ENCODE measurements around the gene CCDC110. TPM values are rescaled to one million over a fixed set of nuclear protein-coding genes. Genes with fewer than 3 reads are reported as not detected.

CCDC110 gene
- polyA plus RNA-seq, 1 of the 3 experiments (the other 2 are of a cell fraction), result 0.05 TPM

GRCh38 chr4:185488650-185489049 lies 17.1 kb upstream of the CCDC110 start (continued):
- TF ChIP-seq RXRA (IDR thresholded peaks at IDR 0.05; ENCODE audit: borderline replicate concordance, low read depth) (no peak), NFIC (IDR thresholded peaks at IDR 0.05; ENCODE audit: borderline replicate concordance) (no peak), RCOR1 (IDR thresholded peaks at IDR 0.05; ENCODE audit: low read length) (no peak)

- TF ChIP-seq FOSL2 (IDR thresholded peaks at IDR 0.05; ENCODE audit: borderline replicate concordance, low read depth) (no peak), CHD2 (IDR thresholded peaks at IDR 0.05; ENCODE audit: low read length, partially characterized antibody) (no peak), FOXJ3 (CRISPR knock-in tag; IDR thresholded peaks at IDR 0.05) (no peak), RCOR1 (IDR thresholded peaks at IDR 0.05; ENCODE audit: low read length) (no peak), POLR2AphosphoS5 (IDR thresholded peaks at IDR 0.05; ENCODE audit: low read depth, low read length) (no peak), REST (IDR thresholded peaks at IDR 0.05; ENCODE audit: low read depth, low read length) (no peak), EP300 (IDR thresholded peaks at IDR 0.05; ENCODE audit: borderline replicate concordance in 1 of 2, low read depth in 1 of 2, low read length in 1 of 2) (no peak)
- H3K9me3 ChIP-seq, result no peaks in the 10 kb centered on the region
- H2AFZ ChIP-seq (ENCODE audit: low read depth), result no peak overlapping the region
- H3K9me2 ChIP-seq, result no peaks in the 10 kb centered on the region
- no peaks in the 10 kb centered on the region for H3K4me1 ChIP-seq (ENCODE audit: control insufficient read depth in 1 of 2, insufficient read depth in 2 of 2, low read depth in 1 of 2, low read length in 1 of 2)
- H3K4me3 ChIP-seq (ENCODE audit: low read depth in 2 of 2, low read length in 1 of 2), result no peak overlapping the region
- H4K20me1 ChIP-seq (ENCODE audit: insufficient read depth), result no peaks in the 10 kb centered on the region
- H3K27me3 ChIP-seq (ENCODE audit: insufficient read depth), result no peaks in the 10 kb centered on the region
- H3K9ac ChIP-seq, result no peak overlapping the region
- no peaks in the 10 kb centered on the region for H3K79me2 ChIP-seq (ENCODE audit: insufficient read depth)
- H3K4me2 ChIP-seq, result no peak overlapping the region
- 76% methylated on average over 2 of the region's 2 CpGs for WGBS (ENCODE audit: low lambda C conversion rate)
- H3K27ac ChIP-seq (ENCODE audit: low read depth in 2 of 2, low read length in 1 of 2), result no peak overlapping the region
- CTCF ChIA-PET, result interaction anchor here (1.0 to 4.0 kb wide), 2 partner anchors 116 to 558 kb away, joined by 3 to 17 read pairs; no protein-coding TSS in a partner anchor
- H3K36me3 ChIP-seq (replicated peaks in 1 of 2; ENCODE audit: control insufficient read depth in 1 of 2, insufficient read depth in 2 of 2, low read length in 1 of 2), result no peaks in the 10 kb centered on the region
- no peak for DNase-seq
- POLR2A ChIA-PET, result no interaction called here
- H3F3A ChIP-seq (replicated peaks; ENCODE audit: insufficient read depth), result no peaks in the 10 kb centered on the region
Observed at GRCh38 chr4:185481401-185481800, 9.9 kb upstream of the CCDC110 start.

- H3K9ac ChIP-seq, result no peak overlapping the region
- H3K9me2 ChIP-seq, result no peaks in the 10 kb centered on the region
Observed at GRCh38 chr4:185480016-185480732, 8.6 kb upstream of the CCDC110 start.

More at GRCh38 chr4:185480016-185480732, 8.6 kb upstream of the CCDC110 start:
- CTCF ChIA-PET, result interaction anchor here (0.7 to 4.0 kb wide), 2 partner anchors 8 to 117 kb away, joined by 3 to 17 read pairs; no protein-coding TSS in a partner anchor
- no peaks in the 10 kb centered on the region for H3F3A ChIP-seq (replicated peaks; ENCODE audit: insufficient read depth)
- H4K20me1 ChIP-seq (ENCODE audit: insufficient read depth), result no peaks in the 10 kb centered on the region
- no peaks in the 10 kb centered on the region for H3K36me3 ChIP-seq (replicated peaks in 1 of 2; ENCODE audit: control insufficient read depth in 1 of 2, insufficient read depth in 2 of 2, low read length in 1 of 2)
- H3K27me3 ChIP-seq (ENCODE audit: insufficient read depth), result no peaks in the 10 kb centered on the region
- no peaks in the 10 kb centered on the region for H3K4me1 ChIP-seq (ENCODE audit: control insufficient read depth in 1 of 2, insufficient read depth in 2 of 2, low read depth in 1 of 2, low read length in 1 of 2)
- no peak for DNase-seq
- H3K4me2 ChIP-seq, result no peak overlapping the region
- H3K4me3 ChIP-seq (ENCODE audit: low read depth in 2 of 2, low read length in 1 of 2), result no peak overlapping the region
- H3K79me2 ChIP-seq (ENCODE audit: insufficient read depth), result no peaks in the 10 kb centered on the region
- H2AFZ ChIP-seq (ENCODE audit: low read depth), result no peak overlapping the region
- no peaks in the 10 kb centered on the region for H3K9me3 ChIP-seq
- H3K27ac ChIP-seq (ENCODE audit: low read depth in 2 of 2, low read length in 1 of 2), result no peak overlapping the region
- WGBS (ENCODE audit: low lambda C conversion rate), result 67% methylated on average over 15 of the region's 15 CpGs
- POLR2A ChIA-PET, result no interaction called here
- TF ChIP-seq RAD21 (IDR thresholded peaks at IDR 0.05; ENCODE audit: low read length) (no peak), GABPA (IDR thresholded peaks at IDR 0.05; ENCODE audit: low read depth) (no peak), FOXJ3 (CRISPR knock-in tag; IDR thresholded peaks at IDR 0.05) (no peak), EZH2phosphoT487 (IDR thresholded peaks at IDR 0.05; ENCODE audit: borderline replicate concordance, low read depth) (no peak), MXI1 (IDR thresholded peaks at IDR 0.05; ENCODE audit: low read depth, low read length) (no peak)
